ENCODE measurements around the gene KLC1.

- TF ChIP-seq CTCF (IDR thresholded peaks at IDR 0.05) (no peak), EP300 (IDR thresholded peaks at IDR 0.05; ENCODE audit: low read depth) (no peak)
Observed at GRCh38 chr14:103593577-103593976, 35.4 kb upstream of the KLC1 start.

All from transverse colon (tissue), 3 donors.